ENCODE results near the gene RALGPS1.

The RALGPS1 gene

DNA sequence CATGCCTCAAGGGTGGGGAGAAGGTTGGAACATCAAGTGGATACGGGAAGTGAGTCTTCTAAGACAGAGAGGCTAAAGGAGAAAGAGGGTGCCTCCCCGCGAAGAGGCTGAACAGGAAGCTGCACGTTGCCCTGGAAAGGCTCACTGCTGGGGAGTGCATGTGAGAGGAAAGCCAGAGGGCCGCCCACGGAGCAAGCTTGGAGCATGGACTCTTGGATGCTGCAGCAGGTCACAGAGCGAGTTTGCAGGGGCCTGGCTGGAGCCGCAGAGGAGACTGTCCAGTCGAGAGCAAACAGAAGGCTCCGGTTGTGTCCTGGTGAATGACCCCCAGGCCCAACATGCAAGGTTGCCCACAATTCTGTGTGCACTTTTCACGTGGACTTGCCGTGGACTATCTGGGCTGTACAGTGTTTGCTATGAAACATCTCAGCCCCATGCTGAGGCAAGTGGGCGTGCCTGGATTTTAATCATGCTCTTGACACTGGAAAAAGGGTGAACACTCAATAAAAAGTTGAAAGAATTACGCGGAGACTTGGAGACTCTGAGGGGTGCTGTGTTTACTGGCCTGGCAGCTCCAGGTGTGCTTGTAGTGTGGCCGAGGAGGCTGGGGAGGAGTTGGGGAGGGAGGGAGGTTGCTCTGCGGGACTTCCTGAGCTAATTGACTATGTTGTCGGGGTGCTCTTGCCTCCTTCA is 295.5 kb downstream of the RALGPS1 start:
- no peak for DNase-seq

DNA sequence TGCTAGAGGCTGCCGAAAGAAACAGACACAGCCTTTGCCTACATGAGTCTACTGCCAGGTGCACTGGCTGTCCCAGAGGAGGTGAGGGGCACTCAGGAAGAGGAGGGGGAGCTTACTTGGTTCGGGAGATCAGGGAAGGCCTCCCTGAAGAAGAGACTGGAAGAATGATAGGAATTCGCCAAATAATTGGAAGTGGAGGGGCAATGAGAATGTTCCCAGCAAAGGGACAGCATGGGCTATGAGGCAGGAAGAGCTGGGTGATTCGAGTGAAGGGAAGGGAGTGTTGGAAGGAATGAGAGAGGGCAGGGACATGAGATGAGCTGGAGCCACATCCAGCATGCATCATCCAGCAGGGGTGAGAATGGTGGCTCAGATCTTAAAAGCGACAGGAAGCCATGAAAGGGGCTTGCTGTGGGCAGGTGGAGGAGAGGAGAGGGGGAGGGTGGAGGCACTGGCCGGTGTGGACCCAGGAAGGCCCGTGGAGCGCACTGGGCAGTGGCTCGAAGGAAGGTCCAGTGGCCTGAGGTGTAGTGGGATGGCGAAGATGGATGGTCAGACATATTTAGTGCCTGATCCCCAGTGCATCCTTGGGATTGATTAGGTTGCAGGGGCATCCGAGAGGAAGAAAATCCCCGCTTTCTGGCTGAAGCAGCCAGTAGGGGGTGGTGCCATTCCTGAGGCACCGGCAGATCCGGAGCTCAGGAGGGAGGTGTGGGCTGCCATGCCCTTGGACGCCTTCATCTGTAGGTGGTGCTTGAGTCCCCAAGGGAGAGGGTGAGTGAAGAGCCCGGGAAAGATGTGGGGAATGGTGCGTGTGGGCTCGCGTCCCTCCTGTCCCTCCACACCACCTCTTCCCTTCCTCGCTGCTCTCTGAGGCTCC is 296.5 kb downstream of the RALGPS1 start:
- no peak for DNase-seq

DNA sequence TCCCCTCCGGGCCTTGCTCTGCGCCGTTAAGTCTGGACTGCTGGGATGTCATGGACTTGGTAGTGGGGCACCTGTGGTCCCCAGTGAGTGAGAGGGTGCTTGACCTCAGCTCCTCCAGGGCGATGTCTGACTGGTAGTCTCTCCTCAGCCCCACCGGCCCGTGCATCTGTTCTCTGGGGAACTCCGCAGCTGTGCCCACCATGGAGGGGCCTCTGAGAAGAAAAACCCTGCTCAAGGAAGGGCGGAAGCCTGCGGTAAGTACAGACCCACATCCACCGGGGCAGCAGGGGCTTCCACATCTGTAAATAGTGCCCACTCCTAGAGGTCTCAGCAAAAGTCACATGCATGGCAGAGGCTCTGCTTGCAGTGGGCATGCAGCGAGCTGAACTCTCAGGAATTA is 297.4 kb downstream of the RALGPS1 start:
- DNase-seq, result no peak

DNA sequence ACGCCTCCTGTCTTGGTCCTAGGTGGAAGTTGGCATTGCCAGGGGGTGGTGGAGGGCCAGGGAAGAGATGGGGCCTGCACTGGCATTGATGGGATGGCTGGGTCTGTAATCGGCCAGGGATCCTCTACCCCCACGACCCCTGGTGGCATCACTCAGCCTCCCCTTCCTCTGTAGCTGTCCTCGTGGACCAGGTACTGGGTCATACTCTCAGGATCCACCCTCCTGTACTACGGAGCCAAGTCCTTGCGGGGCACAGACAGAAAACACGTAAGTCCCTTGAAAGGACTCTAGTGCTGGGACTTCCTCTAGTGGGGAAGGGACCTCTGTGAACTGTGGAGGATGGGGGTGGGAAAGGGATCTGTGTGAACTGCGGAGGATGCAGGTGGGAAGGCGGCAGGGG is 297.9 kb downstream of the RALGPS1 start:
- no peak for DNase-seq

DNA sequence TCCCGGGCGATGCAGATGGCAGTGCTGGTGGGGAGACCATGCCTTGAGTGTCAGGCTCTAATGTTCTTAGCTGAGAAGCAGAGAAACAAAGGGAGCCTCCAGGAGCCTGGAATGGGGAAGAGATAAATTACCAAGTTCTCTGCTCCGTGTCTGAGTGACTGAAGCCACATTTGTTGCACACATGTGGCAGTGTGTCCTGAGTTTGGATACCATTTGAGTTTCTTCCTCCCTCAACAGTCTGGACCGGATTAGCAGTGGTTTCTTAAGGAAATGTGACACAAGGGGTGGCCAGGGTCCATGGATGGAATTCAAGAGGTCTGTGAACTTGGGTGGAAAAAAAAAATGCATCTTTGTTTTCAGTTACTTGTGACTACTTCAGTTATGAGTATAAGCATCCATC is 299.3 kb downstream of the RALGPS1 start:
- DNase-seq, result no peak

DNA sequence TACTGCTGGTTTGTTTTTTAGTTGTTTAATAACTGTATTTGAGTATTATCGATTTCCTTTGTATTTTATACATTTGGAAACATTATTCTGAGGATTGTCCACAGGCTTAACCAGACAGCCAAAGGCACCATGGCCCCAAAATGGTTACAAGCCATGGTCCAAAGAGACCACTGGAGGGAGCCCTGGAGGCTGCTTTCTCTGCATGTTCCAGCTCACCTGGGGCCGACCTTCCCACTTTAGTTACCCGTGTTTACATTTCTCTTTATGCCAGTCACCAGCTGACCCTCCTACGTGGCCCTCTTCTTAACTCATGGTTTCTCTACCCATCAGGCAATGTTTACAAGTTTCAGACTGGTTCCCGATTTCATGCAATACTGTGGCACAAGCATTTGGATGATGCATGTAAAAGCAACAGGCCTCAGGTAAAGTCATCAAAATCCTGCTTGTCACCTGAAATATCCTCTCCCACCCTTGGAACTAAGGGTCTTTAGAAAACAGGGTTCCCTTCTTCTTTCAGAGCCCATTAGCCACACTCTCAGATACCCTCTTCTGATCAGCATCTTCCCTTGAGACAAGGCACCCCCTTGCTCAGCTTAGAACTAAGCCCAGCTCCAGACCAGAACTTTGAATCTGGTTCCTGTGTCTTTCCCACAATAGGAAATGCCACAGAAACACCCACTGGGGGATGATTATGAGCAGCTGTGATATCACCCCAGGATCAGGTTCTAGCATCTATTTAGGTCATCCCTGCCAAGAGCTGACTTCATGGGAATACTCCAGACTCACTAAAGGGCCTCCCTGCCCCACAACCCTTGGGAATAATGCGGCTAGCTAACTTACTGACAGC is 300.1 kb downstream of the RALGPS1 start:
- no peak for DNase-seq

DNA sequence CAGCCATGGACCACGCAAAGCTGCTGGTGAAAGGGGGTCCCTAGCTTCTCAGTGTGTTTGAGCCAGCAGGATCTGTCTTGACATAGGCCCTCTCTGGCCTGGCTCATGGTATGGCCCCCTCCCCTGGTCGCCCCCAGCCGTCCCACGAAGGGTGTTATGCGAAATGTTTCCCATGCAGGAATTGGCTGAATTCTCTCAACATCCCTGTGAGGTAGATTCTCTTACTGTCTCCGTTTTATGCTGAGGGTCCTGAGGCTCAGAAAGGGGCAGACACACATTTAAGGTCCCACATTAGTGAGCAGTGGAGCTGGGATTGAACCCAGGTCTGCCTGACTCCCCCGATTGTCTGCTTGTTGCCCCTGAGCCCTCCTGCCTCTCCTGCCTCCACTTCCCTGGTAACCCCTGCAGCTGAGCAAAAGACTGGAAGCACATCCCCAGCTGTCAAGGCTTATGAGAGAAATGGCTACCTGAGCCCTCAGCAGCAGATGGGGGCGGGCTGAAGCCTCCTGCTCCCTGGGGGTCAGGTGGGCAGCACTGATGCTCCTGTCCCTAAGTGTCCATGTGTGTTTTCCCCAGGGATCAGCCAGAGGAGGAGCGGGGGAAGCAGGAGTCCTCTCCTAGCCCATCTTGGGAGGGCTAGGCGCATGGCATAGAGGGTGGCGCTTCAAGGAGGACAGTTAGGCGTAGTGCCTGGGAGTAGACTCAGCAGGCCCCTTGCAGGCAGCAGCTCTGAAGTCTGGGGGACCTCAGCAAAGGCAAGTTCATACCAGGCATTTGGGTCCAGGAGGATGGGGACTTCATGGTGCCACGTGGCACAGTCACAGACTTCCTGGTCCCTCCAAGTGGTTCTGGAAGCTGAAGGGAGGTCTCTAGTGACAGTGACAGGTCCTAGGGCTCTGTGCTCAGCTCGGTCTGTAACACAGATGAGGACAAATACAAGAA is 301.0 kb downstream of the RALGPS1 start:
- no peak for DNase-seq

DNA sequence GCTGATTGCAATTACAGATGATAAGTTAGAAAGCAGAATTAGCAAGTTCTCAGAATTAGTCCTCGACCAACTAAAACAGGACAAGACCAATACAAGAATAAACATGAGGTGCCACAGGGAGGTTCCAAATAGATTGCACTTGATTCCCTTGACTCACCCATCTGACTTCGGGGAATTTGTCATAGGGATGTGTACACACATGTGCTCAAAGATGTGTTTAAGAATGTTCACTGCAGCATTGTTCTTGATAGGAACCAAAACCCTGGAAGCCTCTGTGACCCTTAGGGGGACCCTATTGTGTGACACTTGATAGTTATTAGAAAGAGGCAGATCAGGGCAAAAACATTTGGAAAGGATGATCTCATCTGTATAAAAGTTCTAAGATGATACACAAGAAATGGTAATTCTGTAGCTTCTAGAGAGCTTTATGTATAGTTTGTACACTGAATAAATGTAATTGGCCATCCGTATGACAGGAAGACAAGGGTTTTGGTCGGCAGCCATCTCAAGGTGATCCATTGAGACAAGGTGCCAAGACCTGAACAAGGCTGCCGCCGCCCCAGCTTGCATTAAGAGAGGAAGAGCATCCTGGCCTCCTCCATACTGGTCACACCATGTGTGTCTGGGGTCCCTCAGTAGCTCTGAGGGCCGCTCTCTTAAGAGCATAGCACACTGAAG is 301.8 kb downstream of the RALGPS1 start:
- no peak for DNase-seq

DNA sequence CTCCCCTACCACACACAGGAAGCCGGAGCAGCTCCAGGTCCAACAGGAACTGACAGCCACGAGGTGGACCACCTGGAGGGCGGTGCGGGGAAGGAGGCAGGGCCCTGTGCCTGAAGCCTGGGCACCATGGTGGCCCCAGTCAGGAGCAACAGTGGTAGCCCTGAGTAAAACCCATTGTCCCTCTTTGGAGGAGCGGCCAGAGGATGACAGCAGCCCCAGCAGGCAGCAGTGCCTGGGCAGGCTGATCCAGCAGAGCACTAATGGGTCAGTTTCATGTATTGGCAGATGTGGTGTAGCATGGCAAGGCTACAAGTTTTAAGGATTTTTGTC is 302.3 kb downstream of the RALGPS1 start:
- DNase-seq, result no peak

DNA sequence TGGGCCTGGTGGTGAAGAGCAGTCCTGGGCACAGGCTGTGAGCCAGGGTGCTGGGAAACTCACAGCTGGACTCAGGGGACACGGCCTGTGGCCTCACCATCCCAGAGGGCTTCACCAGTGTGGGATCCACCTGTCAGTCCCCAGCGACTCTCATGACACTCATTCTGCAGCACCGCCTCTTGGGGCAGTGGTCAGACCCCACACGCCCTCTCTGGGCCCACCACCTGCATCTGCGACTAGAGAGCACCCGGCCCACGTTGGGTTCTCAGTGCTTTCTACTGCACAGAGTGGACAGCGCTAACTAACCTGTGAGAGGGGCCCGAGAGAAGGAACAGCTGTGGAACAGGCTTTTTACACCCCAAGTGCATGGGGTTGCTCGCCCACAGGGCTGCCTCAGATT is 304.2 kb downstream of the RALGPS1 start:
- no peak for DNase-seq

DNA sequence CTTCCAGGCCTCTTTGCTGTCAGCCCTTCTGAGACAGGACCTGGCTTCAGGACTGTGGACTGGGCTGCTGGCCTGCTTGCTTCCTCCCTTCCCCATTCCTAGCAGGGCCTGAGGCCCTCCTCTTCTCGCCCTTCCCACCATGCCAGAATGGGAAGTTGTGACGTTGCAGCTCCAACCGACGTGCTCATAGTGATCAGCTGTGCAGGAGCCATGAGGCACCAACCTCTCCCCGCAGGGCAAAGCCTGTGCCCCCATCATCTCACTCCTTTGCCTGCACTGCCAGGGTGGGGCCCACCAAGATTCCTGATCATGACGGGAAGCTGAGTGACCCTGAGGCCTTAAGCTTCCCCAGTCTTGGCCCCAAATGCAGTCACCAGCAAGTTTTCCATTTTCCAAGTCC is 304.9 kb downstream of the RALGPS1 start:
- DNase-seq, result no peak

DNA sequence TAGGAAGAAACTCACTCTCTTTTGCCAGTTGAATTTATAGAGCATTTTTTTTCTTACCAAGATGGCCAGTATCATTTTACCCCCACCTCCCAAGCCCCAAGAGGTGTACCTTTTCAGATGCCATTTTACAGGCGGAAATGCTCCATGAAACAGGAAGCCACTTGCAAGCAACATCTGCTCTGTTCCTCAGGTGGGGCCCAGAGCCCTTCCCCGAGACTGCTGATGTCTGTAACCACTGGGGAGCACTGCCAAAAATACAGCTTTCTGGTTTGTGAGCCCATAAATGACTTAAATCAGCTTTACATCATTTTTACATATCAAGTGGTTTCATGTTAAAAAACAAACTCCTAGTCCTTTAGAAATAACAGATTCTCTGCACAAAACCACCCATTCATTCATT is 307.1 kb downstream of the RALGPS1 start:
- DNase-seq, result no peak

DNA sequence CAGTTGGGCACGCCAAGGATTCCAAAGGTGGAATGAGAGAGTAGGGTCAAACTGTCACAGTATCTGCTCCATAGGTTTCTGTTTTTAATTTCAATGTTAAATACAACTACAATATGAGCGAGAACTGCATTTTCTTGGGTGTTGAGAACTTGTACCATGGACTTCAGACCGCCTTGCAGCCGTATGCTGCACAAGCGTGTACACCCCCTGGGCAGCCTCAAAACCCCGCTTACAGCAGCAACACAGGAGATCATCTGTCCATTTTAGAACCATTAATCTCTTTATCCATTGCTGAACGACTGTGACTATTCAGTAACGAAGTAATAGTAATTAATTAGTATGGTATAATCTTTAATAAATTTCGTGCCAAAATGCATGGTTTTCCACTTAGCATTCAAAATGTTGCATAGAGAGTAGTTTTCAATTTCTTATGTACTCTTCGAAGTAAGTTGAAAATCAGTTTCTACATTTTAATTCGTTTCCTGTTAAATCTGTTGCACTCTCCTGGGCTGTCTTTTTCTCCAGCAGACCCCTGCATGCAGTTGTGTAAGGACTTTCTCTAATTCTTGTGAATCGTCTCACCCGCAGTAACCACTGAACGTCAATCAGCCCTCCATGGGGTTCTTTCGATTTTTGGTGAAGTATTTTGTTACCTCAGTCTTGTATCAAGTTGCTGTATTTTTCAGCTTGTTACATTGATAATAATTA is 308.0 kb downstream of the RALGPS1 start:
- no peak for DNase-seq

DNA sequence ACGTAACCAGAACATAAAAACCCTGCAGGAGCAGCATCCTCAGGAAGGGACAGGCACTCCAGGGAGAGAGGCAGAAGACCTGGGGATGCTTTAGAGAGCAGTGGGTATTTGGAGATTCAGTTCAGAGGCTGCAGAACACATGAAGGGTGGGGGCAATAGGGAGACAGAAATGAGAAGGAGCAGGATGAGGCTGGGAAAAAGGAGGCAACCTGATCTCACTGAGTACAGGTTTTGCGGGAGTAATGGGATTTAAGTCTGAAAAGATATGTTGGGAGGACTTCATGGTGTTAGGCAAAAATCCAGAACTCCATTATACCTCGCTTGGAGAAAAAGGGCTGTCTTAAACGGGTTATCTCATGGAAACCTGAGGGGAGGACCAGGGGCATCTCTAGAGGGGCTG is 308.7 kb downstream of the RALGPS1 start:
- DNase-seq, result no peak

DNA sequence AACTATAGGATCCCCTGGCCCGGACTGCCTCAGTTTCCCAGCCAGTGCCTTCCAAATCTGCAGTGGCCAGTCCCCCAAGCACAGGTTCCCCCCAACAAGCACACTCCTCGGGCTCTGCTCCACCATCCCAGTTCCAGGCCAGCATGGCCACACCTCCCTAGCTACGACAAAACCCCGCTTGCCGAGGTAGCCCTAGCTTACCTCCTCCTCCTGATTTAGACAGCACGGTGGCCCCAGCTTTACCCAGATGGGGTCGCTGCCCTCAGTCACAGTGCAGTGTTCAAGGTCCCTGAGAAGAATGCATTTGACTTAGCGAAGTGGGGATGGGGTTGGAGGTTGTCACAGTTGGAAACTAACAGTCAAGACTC is 309.2 kb downstream of the RALGPS1 start:
- DNase-seq, result no peak

DNA sequence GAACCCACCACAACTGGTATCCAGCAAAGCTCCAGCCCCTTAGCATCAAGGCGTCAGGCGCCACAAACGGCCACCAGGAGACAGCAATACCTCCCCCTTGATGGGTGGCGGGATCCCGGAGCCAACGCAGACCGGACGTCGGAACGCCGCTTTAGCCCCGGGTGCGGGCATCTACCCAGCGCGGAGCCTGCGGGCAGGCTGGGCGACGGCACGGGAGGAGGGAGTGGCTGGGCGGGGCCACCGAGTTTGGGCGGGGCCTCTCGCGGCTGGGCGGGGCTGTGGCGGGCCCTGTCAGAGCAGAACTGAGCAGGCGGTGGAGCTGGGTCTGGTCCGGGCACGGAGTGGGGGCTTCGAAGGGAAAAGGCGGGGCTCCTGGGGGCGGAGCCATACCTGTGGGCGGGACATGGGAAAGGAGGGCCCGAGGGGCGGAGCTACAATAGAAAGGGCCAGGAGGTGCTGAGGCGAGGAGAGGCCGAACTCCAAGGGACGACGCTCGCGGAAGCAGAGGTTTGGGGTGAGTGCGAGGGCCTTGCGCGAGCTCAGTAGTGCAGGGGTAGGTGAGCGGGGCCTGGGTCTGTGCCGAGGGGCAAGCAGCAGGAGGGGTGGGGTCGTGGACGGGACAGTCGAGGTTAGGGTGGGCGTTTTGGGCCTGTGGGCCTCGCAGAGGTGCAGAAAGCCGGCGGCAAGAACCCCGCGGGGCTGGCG is 309.7 kb downstream of the RALGPS1 start:
- DNase-seq, result no peak

DNA sequence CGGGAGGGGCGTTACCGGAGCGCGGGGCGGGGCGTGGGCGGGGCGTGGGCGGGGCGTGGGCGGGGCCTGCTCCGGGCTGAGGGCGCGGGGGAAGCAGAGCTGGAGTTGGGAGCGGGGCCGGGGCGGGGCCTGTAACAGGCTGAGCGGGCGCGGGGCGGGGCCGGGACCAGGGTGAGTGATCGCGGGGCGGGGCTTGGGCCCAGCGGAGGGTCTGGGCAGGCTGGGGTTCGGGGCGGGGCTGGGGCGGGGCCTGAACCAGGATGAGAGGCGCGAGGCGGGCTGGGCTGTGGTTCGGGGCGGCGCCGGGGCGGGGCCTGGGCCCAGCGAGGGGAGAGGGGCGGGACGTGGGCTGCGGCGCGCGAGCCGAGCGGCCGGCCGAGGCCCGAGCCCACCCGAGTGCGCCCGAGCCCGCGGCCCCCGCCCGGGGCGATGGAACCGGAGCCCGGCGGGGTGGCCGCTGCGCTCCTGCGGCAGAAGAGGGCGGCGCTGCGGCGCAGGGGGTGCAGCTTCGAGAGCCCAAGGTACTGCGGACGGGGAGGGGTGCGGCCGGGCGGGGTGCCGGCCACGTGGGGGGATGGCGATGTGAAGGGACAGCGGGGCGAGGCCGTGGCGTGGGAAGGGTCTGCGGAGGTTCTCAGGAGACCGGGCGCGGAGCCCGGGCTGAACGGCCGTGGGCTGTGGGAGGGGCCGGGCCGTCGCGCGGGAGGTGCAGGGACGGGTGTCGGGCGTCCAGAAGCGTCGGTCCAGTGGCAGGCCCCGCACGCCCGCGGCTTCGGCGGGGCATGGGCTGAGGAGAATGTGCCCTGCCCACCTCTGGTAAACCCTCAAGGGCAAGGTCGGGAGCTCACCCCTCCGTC is 310.5 kb downstream of the RALGPS1 start:
- no peak for DNase-seq

DNA sequence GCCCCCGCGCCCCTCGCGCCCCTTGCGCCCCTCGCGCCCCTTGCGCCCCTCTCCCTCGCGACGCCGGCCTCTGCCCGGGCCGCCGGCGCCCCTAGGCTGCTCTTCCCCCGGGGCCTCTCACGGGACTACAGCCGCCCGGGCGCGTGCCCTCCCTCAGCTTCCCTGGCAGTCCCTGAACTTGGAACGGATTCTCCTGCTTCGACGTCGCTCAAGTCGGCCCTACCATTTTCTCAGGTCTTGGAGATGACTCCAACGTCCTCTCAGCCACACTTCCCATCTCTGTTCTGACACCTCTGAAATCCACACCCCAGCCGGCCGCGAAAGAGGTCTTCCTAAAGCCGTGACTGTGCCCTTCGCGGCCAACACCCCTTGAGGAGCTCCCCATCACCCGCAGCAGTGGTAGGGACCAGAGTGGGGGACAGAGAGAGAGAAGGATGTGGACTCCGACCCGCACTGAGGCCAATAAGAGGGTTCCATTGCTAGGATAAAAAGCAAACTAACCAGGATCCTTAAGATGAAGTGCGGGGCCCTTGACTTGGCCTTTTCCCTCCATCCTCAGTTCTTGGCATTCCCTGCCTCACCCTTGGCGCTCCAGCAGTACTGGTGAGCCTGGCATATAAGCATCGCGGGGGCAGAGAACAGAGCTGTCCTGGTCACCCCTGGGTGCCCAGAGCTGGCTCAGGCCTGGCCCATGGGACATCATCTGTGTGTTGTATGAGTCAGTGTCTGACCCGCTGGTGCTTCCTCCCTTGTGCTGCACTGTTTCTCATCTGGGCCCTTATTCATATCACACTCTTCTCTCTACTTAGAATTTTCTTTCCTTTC is 311.4 kb downstream of the RALGPS1 start:
- no peak for DNase-seq

Measured in cortex of kidney (tissue), 1 donor.